Stomach smooth muscle (tissue), 2 donors: ENCODE measurements around the gene ARHGAP25.

Experiments
- H3K27ac ChIP-seq: one replicate; pipeline ENCODE4 v1.7.0; 2013; ENCODE audit warnings: mild to moderate bottlenecking, low read length, inconsistent platforms
- H3K27me3 ChIP-seq, 2 donors: one replicate each; pipeline ENCODE4 v1.7.0; 2013; ENCODE audit warnings: low read length in 2 of 2; ENCODE audit not compliant: insufficient read depth in 2 of 2, control insufficient read depth in 1 of 2
- H3K36me3 ChIP-seq, 2 donors: one replicate each; pipeline ENCODE4 v1.7.0; 2013; ENCODE audit warnings: low read length in 2 of 2; ENCODE audit not compliant: control insufficient read depth in 2 of 2, insufficient read depth in 2 of 2
- H3K4me1 ChIP-seq: one replicate; pipeline ENCODE4 v1.7.0; 2013; ENCODE audit warnings: low read length; ENCODE audit not compliant: control insufficient read depth, insufficient read depth
- H3K4me3 ChIP-seq, 2 donors: one replicate each; pipeline ENCODE4 v1.7.0; 2013; ENCODE audit warnings: low read length in 2 of 2
- H3K9ac ChIP-seq, 2 donors: one replicate each; pipeline ENCODE4 v1.7.0; 2013; ENCODE audit warnings: low read length in 2 of 2, mild to moderate bottlenecking in 1 of 2
- H3K9me3 ChIP-seq, 2 donors: one replicate each; pipeline ENCODE4 v1.7.0; 2013; ENCODE audit warnings: low read length in 2 of 2; ENCODE audit not compliant: control insufficient read depth in 2 of 2
- donor health status: healthy.
- donor health status: Pancreatic carcinoma.

ARHGAP25 gene

DNA sequence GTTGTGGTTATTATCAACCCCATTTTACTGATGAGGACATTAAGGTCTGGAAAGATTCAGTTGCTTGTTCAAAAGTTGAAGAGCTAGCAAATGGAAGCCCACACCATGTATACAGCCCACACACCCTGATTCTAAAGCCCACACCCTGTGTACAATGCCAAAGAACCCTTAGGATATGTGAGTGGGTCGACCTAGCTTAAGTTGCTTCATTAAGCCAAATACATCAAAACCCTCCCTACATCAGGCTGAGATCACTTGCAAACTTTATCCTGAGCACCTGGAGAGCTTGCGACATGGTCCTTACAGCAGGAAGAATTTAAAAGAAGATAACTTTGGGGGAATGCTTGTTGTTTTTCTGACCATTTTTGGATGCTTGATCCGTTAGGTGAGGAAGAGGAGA is 435 bp upstream of the ARHGAP25 start:
- Histone ChIP-seq H3K9ac (no peak overlapping the region), H3K4me1 (no peaks in the 10 kb centered on the region), H3K4me3 (no peak overlapping the region), H3K36me3 (no peaks in the 10 kb centered on the region), H3K27me3 (no peaks in the 10 kb centered on the region), H3K27ac (no peak overlapping the region), H3K9me3 (no peaks in the 10 kb centered on the region)

DNA sequence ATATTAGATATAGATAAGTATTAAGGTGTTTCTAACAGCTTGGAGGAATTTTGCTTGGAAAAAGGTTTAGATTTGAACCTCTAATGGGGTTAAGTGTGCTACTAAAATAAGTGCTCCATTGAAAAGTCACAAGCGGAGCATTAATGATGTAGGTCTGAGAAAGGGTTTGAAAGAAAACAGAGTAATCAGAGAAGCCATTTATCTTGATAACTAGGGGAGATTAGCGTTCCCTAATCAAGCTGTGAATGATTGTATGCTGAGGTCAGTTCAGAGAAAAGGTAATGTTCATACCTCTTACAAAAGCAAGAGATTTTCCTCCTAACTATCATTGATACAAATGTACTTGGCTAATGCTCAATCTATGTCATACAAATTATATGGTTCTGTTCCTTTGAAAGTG is 1.5 kb downstream of the ARHGAP25 start:
- no peak overlapping the region for H3K9ac ChIP-seq
- H3K9me3 ChIP-seq, result no peaks in the 10 kb centered on the region
- no peak overlapping the region for H3K27ac ChIP-seq
- no peak overlapping the region for H3K4me3 ChIP-seq
- H3K27me3 ChIP-seq, result no peaks in the 10 kb centered on the region
- H3K36me3 ChIP-seq, result no peaks in the 10 kb centered on the region
- H3K4me1 ChIP-seq, result no peaks in the 10 kb centered on the region

DNA sequence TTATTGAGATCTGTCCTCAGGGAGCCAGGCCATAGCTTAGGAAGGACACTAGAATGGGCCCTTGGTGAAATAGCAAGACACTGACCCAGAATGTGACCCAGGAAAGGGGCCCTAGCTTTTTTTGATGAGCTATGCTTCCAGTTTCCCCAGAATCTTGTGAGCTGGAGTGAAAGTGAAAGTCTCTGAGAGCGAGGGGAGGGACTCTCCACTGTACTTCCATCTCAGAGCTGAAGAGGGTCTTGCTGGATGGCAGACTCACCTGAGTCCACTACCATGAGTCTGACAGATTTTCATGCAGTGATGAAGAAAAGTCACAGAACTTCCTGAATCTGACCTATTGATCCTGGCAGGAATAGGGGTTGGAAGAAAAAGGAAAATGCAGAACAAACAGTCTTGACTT is 3.1 kb downstream of the ARHGAP25 start:
- Histone ChIP-seq H3K4me3 (no peak overlapping the region), H3K27ac (no peak overlapping the region), H3K9me3 (no peaks in the 10 kb centered on the region), H3K9ac (no peak overlapping the region), H3K4me1 (no peaks in the 10 kb centered on the region), H3K27me3 (no peaks in the 10 kb centered on the region), H3K36me3 (no peaks in the 10 kb centered on the region)

DNA sequence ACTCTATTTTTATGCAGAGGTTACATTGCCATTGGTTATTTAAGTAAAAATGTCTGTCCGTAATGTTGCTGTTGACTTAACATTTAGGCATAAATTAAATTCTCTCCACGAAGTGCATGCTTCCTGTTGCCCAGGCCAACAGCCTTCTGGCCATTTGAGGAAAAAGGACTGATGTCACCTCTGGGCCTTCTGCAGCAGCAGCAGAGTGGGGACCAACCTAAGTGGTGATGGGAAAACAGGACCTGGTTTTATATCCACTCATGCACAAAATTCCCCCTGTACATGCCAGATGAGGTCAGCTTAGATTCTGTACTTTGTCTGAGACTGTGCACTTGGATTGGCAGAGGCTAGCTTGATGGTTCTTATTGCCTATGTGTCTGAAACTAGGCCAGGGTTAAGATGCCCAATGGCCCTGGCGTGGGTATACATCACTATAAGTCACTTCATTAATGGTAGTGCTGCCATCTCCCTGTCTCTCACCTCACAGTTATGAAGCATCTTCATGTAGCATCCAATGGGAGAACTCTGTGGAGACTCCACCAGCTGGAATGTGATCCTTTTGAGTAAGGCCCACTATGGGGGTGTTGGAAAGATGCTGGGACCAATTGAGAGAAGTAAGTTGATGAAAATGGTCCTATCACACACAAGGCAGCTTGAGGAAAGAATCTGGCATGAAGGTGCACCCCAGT is 4.4 kb downstream of the ARHGAP25 start:
- H3K9ac ChIP-seq, result no peak overlapping the region
- H3K9me3 ChIP-seq, result no peaks in the 10 kb centered on the region
- H3K36me3 ChIP-seq, result no peaks in the 10 kb centered on the region
- no peak overlapping the region for H3K4me3 ChIP-seq
- no peaks in the 10 kb centered on the region for H3K27me3 ChIP-seq
- no peak overlapping the region for H3K27ac ChIP-seq
- H3K4me1 ChIP-seq, result no peaks in the 10 kb centered on the region

DNA sequence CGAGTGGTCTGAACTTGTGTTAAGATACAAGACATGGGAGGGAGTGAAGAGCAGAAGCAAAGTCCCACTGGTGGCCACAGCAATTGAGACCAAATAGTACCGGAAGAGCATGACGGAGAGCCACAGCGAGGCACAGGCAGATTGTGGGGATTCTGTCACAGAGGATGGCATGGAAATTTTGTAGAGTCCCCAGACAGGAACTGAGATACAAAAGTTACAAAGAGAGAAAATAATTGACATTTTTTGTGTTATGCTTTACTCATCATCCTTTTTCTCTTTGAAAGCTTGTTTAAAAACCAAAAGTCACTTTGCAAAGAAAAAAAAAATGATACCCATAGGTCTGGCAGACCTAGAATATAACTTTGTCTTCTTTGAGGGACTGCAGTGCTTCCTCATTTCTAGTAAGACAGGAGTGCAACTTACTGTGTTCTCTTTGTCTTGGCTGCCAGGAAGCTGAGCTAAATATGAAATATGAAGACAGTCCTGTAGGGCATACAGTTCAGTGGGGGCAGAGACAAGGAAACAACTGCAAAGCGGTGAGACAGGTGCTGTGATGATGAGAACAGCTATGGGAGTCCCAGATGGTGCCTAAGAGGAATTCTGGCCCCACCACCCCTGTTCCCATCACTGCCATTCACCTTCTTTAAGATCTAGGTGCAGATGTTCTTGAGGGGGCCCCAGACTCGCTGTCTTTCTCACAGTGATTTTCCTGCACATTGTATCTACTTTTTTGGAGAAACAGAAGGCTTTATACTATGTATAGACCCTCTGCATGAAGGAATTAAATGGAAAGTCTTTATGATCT is 5.2 kb downstream of the ARHGAP25 start:
- Histone ChIP-seq H3K27me3 (no peaks in the 10 kb centered on the region), H3K27ac (no peak overlapping the region), H3K4me3 (no peak overlapping the region), H3K9me3 (no peaks in the 10 kb centered on the region), H3K36me3 (no peaks in the 10 kb centered on the region), H3K9ac (no peak overlapping the region), H3K4me1 (no peaks in the 10 kb centered on the region)

DNA sequence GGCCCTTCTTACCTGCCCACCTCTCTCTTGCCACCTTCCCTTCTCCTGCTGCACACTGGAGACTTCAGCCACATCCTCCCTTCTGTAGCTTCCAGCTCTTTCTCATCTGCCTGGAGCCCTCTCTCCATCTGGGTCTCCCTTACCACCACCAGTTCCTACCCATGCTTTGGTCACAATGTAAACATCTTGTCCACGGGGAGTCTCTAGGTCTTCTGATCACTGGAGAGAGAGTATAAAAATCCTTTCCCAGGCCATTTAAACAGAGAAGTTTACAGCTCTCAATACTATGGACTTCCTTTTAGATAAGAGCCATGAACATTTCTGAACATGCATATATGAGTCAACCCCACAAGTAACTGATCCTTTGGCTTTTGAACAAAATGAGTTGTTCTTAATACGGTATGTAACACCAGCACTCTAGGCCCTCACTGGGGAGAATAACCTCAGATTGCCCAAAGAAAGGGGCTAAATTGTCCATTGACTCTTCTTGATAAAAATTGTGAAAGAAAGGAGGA is 5.8 kb downstream of the ARHGAP25 start:
- H3K27me3 ChIP-seq, result no peaks in the 10 kb centered on the region
- H3K27ac ChIP-seq, result no peak overlapping the region
- H3K4me1 ChIP-seq, result no peaks in the 10 kb centered on the region
- no peaks in the 10 kb centered on the region for H3K9me3 ChIP-seq
- H3K4me3 ChIP-seq, result no peak overlapping the region
- H3K9ac ChIP-seq, result no peak overlapping the region
- no peaks in the 10 kb centered on the region for H3K36me3 ChIP-seq

DNA sequence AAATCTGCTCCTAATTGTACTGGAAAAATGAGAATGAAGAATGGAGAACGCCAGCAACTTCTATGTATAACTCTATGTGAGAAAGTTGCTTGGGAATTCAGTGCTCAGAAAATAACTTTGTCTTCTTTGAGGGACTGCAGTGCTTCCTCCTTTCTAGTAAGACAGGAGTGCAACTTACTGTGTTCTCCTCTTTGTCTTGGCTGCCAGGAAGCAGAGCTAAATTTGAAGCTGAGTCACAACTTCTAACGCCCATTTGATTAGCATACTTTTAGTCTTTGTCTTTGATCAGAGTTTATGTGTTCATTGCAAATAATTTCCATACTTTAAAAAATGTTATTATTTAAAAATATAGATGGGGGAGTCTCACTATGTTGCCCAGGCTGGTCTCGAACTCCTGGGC is 6.6 kb downstream of the ARHGAP25 start:
- H3K9ac ChIP-seq, result no peak overlapping the region
- no peak overlapping the region for H3K27ac ChIP-seq
- no peak overlapping the region for H3K4me3 ChIP-seq
- no peaks in the 10 kb centered on the region for H3K4me1 ChIP-seq
- no peaks in the 10 kb centered on the region for H3K27me3 ChIP-seq
- H3K36me3 ChIP-seq, result no peaks in the 10 kb centered on the region
- H3K9me3 ChIP-seq, result no peaks in the 10 kb centered on the region

DNA sequence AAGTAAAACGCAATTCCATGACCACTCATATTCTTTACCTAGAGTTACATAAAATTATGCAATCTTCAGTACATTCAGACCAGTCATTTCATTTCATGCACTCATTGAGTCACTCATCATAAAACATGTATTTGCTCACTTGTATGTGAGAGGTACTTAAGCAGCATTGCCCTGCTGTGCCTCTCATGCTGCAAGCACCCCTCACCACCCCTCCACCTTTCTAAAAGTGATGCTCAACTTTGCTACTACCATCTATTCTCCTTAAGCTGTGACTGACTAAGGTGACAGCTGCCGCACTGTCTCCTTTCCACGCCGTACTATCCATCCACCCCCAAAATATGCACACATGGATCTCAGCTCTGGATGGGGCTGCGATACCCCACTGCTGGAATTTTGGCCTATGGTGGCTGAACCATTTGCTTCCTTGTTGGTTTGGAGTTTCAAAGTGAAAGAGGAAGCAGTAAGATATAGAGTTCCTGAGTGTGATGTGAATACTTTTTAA is 7.2 kb downstream of the ARHGAP25 start:
- H3K27ac ChIP-seq, result no peak overlapping the region

DNA sequence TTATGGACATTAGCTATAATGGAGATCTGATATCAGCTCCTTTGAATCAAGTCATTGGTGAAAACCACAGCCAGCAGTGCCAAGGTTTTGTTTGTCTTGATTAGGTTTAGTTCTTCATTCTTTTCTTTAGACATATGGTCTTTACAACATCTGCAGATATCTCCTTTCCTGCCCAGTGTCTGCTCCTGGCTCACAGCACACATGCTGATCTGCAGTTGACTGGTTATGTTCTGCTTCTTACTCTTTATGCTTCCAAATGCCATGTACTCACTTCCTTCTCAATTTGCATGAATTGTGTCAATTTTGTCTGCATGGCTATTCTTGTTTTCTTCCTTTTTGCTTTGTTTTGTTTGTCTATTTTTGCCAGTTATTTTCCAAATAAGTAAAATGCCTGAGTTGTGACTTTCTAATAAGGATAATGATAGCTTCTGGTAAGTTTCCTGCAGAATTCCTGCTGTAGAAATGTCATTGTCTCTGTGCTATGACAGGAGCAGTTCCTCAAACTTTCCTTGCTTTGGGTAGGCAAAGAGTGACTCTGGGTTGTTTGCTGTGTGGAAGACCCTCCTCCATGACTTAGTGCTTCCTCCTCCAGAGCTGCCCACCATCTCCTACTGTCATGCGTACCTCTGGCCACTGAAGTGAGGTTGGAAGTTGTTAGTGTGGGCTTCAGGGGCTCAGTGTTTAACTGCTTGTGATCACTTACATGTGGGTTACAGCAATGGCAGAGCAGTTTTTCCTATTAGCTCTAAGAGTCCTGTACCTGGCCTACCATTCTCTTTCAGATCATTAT is 8.2 kb downstream of the ARHGAP25 start:
- Histone ChIP-seq H3K9ac (no peak overlapping the region), H3K27ac (no peak overlapping the region), H3K36me3 (no peaks in the 10 kb centered on the region), H3K9me3 (no peaks in the 10 kb centered on the region), H3K27me3 (no peaks in the 10 kb centered on the region), H3K4me1 (no peaks in the 10 kb centered on the region), H3K4me3 (no peak overlapping the region)

More for the DNA sequence above, 7.2 kb downstream of the ARHGAP25 start:
- no peaks in the 10 kb centered on the region for H3K9me3 ChIP-seq
- H3K27me3 ChIP-seq, result no peaks in the 10 kb centered on the region
- no peaks in the 10 kb centered on the region for H3K4me1 ChIP-seq
- no peak overlapping the region for H3K9ac ChIP-seq
- no peaks in the 10 kb centered on the region for H3K36me3 ChIP-seq
- H3K4me3 ChIP-seq, result no peak overlapping the region

DNA sequence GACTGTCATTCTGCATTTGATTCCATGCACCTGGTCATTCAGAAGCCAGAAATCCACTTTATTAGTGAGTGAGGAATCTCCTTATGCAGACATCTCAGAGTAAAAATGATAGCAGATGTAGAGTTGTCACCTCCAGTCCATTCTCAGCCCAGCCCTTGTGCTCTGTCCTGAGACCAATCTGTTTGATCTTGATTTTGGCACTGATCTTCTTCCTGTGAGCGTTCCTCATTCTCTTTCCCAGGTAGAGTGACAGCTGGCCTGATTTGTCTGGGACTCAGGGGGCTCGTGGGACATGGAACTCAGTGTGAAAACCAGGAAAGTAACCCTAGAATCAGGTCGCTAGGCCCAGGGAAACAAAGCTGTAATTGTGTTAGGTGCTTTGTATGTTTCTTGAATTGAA is 8.9 kb downstream of the ARHGAP25 start:
- H3K9ac ChIP-seq, result no peak overlapping the region
- no peaks in the 10 kb centered on the region for H3K9me3 ChIP-seq
- no peaks in the 10 kb centered on the region for H3K36me3 ChIP-seq
- H3K4me3 ChIP-seq, result no peak overlapping the region
- H3K27me3 ChIP-seq, result no peaks in the 10 kb centered on the region
- H3K27ac ChIP-seq, result no peak overlapping the region
- no peaks in the 10 kb centered on the region for H3K4me1 ChIP-seq
